GM19463 (cell line): Measurements from ENCODE around the gene MTMR12.
A peak's percentile ranks its signal among the peaks of the same experiment; 100 is the strongest.
"Not testable (repeated sequence)": the region's sequence is repeated elsewhere in the genome, so short reads cannot be mapped to it uniquely, and the experiment has no call there.

ENCODE experiments used
- ATAC-seq: cut with Tn5 transposase; IDR thresholded peaks from one replicate; pipeline ENCODE4 v1.9.1; 2021; ENCODE audit warnings: mild to moderate bottlenecking, moderate library complexity; ENCODE audit not compliant: unreplicated experiment

The MTMR12 gene

DNA sequence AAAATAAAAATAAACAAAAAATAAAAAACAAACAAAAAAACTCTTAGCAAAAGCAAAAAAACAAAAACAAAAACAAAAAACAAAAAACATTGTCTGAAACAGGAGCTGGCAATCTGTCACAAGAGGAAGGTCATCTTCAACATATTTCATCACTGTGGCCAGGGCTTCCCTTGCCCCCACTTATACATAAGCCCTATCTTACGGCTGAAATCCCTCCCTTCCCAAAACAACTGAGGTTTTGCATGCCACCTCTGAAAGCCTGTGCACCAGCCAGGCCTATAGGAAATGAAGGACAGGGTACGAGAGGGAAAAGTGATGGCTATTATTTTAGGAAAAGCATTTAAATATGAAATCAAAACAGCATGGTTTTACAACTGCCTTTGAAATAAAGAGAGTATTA is 10.8 kb downstream of the MTMR12 start:
- ATAC-seq, result no peak

DNA sequence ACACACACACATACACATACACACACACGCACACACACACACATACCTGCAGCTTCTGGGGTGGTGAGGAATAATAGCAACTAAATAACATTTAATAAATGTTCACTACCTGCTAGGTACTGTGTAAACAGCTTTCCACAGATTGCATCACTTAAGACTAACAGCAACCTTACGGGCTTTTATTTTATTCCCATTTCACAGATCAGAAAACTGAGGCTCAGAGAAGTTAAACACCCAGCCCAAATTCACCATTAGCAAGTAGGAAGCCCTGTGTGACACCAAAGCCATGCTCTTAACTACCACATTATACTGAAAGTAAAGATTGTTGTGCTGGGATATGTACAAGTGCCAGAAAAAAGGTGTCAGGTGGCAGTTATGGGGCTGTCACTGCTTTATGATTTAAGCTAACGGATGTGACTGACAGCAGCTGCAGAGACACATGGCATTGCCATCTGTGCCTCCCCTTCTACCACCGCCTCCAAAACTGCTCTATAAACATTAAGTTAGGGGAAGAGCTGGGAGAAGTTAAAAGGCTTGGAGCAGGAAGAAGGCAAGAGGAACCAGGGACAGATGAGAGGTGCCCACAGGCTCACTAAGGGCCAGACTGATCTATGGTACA is 13.6 kb downstream of the MTMR12 start:
- no peak for ATAC-seq

DNA sequence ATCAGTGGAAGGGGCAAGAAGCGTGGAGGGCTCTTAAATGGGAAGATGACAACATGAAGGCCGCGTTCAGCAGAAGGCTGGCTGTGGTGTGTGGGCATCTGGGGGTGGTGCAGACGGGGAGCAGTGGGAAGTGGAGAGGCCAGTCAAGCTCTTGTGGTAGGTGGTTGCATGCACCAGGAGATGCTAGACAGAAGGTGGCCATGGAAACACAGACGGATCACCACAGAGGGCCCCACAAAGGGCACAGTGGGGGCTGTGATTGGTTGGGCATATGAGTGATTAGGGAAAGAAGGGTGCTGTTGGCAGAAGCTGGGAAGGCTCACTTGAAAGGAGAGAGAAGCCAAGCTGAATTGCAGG is 14.7 kb downstream of the MTMR12 start:
- ATAC-seq, result peak; percentile 73

DNA sequence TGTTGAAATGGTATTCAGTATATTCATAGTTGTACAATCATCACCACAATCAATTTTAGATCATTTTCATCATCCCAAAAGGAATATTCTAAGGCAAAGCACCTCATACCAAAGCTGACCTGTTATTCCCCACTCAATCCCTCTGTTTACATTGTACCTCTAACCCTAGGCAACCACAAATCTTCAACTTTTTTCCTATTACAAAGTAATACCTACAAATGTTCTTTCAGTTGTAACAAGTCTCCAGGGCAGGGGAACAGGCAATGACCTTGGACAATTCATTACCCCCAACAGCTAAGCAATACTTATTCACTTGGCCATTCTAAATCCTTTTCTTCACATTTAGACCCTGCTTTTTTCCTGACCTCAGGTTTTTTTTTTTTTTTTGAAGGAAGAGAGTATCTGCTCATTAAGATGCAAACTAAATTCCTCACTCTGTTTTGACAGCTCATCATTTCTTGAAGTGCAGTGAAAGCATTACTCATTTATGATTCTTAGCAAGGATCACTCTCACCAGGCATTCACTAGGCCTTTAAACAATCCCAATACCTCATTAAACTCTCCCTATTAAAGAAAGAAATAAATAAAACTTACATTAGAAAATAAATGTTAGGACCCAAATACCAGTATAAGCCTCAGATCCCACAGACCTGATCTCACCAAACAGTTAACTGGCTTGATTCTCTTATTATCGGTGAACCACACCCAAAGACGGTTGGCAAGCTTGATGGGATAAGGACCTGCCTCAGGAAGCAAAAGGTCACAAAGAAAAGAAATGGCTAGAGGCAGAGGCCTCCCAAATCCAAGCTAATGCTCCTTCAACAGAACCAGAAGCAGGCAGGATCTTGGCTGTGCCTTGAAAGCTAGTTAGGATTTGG is 15.3 kb downstream of the MTMR12 start:
- ATAC-seq, result no peak

GRCh38 chr5:32295966-32296772 is 16.6 kb downstream of the MTMR12 start:
- ATAC-seq, result not testable (repeated sequence)

DNA sequence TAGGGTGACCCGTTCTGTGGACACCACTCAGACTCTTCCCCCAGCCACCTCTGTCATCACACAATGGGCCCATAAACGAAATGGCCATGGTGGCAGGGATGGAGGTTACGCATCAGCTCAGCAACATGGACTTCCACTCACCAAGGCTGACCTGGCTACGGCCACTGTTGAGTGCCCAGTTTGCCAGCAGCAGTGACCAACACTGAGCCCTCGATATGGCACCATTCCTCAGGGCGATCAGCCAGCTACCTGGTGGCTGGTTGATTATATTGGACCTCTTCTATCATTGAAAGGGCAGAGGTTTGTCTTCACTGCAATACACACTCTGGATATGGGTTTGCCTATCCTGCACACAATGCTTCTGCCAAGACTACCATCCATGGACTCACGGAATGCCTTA is 21.1 kb downstream of the MTMR12 start:
- ATAC-seq, result no peak

- ATAC-seq, result peak; percentile 88
Measured at GRCh38 chr5:32290922-32291321, 21.8 kb downstream of the MTMR12 start.

GRCh38 chr5:32290501-32290900 is 22.2 kb downstream of the MTMR12 start:
- ATAC-seq, result not testable (repeated sequence)

GRCh38 chr5:32289986-32290385 is 22.8 kb downstream of the MTMR12 start:
- not testable (repeated sequence) for ATAC-seq

GRCh38 chr5:32288135-32288534 is 24.6 kb downstream of the MTMR12 start:
- not testable (repeated sequence) for ATAC-seq

DNA sequence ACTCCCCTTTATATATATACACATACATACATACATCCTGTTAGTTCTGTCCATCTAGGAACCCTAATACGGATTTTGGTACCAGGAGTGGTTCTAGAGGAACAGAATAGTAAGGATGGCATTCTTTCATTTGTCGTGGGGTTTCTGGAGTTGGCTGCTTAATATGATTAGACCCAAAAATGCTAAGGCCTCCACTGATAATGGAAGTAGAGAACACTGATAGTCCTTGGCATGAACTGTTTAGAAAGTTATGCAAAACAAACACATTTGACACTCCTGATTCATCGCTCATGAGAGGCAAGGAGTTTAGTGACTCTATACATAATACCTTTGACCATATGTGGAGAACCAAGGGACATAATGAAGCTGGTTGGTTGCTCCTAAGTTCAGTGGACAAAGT is 25.2 kb downstream of the MTMR12 start:
- not testable (repeated sequence) for ATAC-seq

- no peak for ATAC-seq
Measured at GRCh38 chr5:32285510-32286138, 27.1 kb downstream of the MTMR12 start.

- peak; percentile 57 for ATAC-seq
Measured at GRCh38 chr5:32283539-32284377, 29.0 kb downstream of the MTMR12 start.

GRCh38 chr5:32283061-32283460 is 29.7 kb downstream of the MTMR12 start:
- ATAC-seq, result no peak

DNA sequence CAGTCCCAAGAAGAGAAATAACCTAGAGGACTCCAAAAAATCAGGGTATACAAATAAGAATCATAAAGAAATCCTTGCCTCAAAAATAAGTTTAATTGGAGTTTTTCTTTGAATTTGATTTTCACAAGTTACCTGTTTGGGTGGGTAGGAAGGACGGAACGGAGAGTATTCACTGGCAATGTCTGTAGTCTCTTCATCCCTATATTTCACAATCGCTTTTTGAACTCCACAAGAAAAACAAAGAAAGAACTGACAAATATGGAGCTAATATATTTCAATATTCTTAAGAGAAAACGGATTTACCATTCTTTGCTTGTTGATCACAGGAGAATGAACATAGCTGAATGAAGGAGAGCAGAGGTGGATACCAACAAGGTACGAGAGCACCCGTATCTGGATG is 30.1 kb downstream of the MTMR12 start:
- no peak for ATAC-seq

DNA sequence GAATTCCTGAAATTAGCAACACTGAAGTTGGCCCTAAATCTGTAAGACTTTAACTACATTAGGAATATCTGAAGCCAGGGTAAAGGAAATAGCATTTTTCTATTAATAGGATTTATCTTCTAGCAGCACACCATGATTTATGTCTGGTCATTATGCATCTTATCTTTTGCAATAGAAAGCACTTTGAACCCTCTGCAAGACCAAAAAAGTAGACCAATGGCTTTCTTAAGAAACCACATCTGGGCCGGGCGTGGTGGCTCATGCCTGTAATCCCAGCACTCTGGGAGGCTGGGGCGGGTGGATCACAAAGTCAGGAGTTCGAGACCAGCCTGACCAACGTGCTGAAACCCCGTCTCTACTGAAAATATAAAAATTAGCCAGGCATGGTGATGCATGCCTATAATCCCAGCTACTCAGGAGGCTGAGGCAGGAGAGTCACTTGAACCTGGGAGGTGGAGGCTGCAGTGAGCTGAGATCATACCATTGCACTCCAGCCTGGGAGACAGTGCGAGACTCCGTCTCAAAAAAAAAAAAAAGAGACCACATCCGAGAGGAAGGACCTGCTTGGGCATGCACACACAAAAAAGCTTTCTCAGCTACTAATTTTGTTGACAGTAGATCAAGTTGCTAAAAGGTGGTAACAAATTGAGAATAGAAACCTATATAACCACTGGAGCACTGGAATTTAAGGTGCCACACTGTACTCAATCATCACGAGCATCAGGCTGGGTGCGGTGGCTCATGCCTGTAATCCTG is 31.2 kb downstream of the MTMR12 start:
- not testable (repeated sequence) for ATAC-seq

GRCh38 chr5:32280656-32281081 is 32.1 kb downstream of the MTMR12 start:
- peak; percentile 81 for ATAC-seq

DNA sequence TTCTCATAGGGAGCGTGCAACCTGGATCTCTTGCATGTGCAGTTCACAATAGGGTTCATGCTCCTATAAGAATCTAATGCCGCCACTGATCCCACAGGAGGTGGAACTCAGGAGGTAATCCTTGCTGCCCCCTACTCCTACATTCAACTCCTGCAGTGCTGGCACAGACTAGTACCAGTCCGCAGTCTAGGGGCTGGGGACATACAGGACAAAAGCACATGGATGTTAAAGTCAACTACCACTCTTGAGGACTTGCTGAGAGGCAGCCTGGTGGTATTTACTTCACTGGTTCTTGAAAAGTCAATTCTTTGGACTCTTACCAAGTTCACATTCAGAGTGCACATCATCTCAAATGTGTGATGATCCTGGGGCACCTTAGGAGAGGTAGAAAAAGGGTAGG is 33.0 kb downstream of the MTMR12 start:
- no peak for ATAC-seq

GRCh38 chr5:32279223-32279622 is 33.5 kb downstream of the MTMR12 start:
- no peak for ATAC-seq
